Germinal center (tissue), 1 donor: ENCODE results near the gene CHD6.

Experiments used
- DNase-seq: peaks from one replicate; pipeline ENCODE4 v3.0.0; 2012; ENCODE audit warnings: mixed read lengths, low spot score

Gene CHD6

GRCh38 chr20:41509316-41510200 lies 108.6 kb downstream of the CHD6 start:
- no peak for DNase-seq

- DNase-seq = no peak
Measured at GRCh38 chr20:41508335-41508734, 109.8 kb downstream of the CHD6 start.

- no peak for DNase-seq
Measured at GRCh38 chr20:41507851-41508250, 110.3 kb downstream of the CHD6 start.

- DNase-seq = no peak
Measured at GRCh38 chr20:41507436-41507835, 110.7 kb downstream of the CHD6 start.

GRCh38 chr20:41506192-41506915 lies 111.8 kb downstream of the CHD6 start:
- DNase-seq = no peak

GRCh38 chr20:41505184-41505583 lies 113.0 kb downstream of the CHD6 start:
- DNase-seq = no peak

GRCh38 chr20:41501376-41501775 lies 116.8 kb downstream of the CHD6 start:
- no peak for DNase-seq

GRCh38 chr20:41499961-41500725 lies 118.0 kb downstream of the CHD6 start:
- no peak for DNase-seq

GRCh38 chr20:41499064-41499463 lies 119.1 kb downstream of the CHD6 start:
- DNase-seq = no peak

- DNase-seq = no peak
Measured at GRCh38 chr20:41497186-41497895, 120.8 kb downstream of the CHD6 start.

- no peak for DNase-seq
Measured at GRCh38 chr20:41494451-41494850, 123.7 kb downstream of the CHD6 start.

GRCh38 chr20:41483553-41483930 lies 134.6 kb downstream of the CHD6 start:
- no peak for DNase-seq

- no peak for DNase-seq
Measured at GRCh38 chr20:41482647-41483552, 135.3 kb downstream of the CHD6 start.

- DNase-seq = no peak
Measured at GRCh38 chr20:41480054-41480770, 138.0 kb downstream of the CHD6 start.

- DNase-seq = no peak
Measured at GRCh38 chr20:41479113-41479512, 139.1 kb downstream of the CHD6 start.

GRCh38 chr20:41478026-41478425 lies 140.2 kb downstream of the CHD6 start:
- no peak for DNase-seq

- DNase-seq = no peak
Measured at GRCh38 chr20:41476446-41476845, 141.7 kb downstream of the CHD6 start.

- no peak for DNase-seq
Measured at GRCh38 chr20:41476013-41476441, 142.2 kb downstream of the CHD6 start.

GRCh38 chr20:41475503-41475902 lies 142.7 kb downstream of the CHD6 start:
- no peak for DNase-seq
